Stomach (tissue), 9 donors: ENCODE data around the gene DMTF1. TPM values are rescaled to one million over a fixed set of nuclear protein-coding genes. Genes with fewer than 3 reads are reported as not detected.

Source experiments
- DNase-seq, 2 donors: peaks; one replicate each; pipeline versions ENCODE4 v3.0.0 to v3.0.0-alpha.2; 2013 to 2019
- H3K27ac ChIP-seq, 5 donors: fragments of 200-600 bp in 4 of 5; sonication (generic) in 4 of 5; one replicate each; pipeline ENCODE4 v1.5.1; 2013 to 2019; ENCODE audit warnings: mild to moderate bottlenecking in 1 of 5, moderate library complexity in 1 of 5
- H3K27me3 ChIP-seq, 3 donors: fragments of 200-600 bp; sonication (generic); one replicate each; pipeline ENCODE4 v1.5.1; 2017 to 2019; ENCODE audit warnings: mixed run types in 1 of 3
- H3K36me3 ChIP-seq, 4 donors: fragments of 200-600 bp; sonication (generic); 1 replicate in 3 of 4; 2 replicates in 1 of 4; pipeline ENCODE4 v1.5.1; 2016 to 2019
- H3K4me1 ChIP-seq, 4 donors: fragments of 200-600 bp; sonication (generic); one replicate each; pipeline ENCODE4 v1.5.1; 2016 to 2019
- H3K4me3 ChIP-seq, 4 donors: fragments of 200-600 bp; sonication (generic) in 3 of 4; one replicate each; pipeline ENCODE4 v1.5.1; 2016 to 2019; ENCODE audit warnings: mild to moderate bottlenecking in 1 of 4
- H3K9me3 ChIP-seq, 4 donors: fragments of 200-600 bp; sonication (generic); one replicate each; pipeline ENCODE4 v1.5.1; 2016 to 2019
- CTCF ChIP-seq, 7 experiments: fragments of 450-650 bp in 4 of 7; fragments of 200-600 bp in 3 of 7; sonication (generic) in 3 of 7; IDR thresholded peaks; one replicate each; pipeline ENCODE4 v1.5.1; 2016 to 2019; ENCODE audit warnings: antibody characterized with exemption in 7 of 7, control low read depth in 2 of 7, mild to moderate bottlenecking in 1 of 7
- EP300 ChIP-seq: sonication (generic); formaldehyde crosslinking; IDR thresholded peaks from one replicate; pipeline ENCODE4 v1.6.1; 2017; ENCODE audit warnings: antibody characterized with exemption
- POLR2A ChIP-seq, 4 donors: fragments of 450-650 bp; IDR thresholded peaks; one replicate each; pipeline ENCODE4 v1.6.1; 2016; ENCODE audit warnings: antibody characterized with exemption in 4 of 4, control low read depth in 2 of 4, mild to moderate bottlenecking in 1 of 4, moderate library complexity in 1 of 4
- POLR2AphosphoS5 ChIP-seq, 3 donors: sonication (generic); formaldehyde crosslinking; IDR thresholded peaks; one replicate each; pipeline ENCODE4 v1.6.1; 2016; ENCODE audit warnings: antibody characterized with exemption in 3 of 3
- WGBS, 5 donors: extraction: QIAGEN DNeasy Blood & Tissue Kit in 3 of 5; methylation state at CpG; one replicate each; pipeline versions ENCODE4 v1.1.5 to v1.1.7; 2013 to 2018; 5-methylcytosine and 5-hydroxymethylcytosine counted together
- intact Hi-C: fragments of 100-400 bp; cut with DNase I; formaldehyde crosslinking; loops from one replicate; pipeline ENCODE4 v1.15.1; 2023; ENCODE audit warnings: low total_unique reads
- polyA plus RNA-seq, 3 donors: library from polyadenylated mRNA; stranded (reverse); fragments of 200-250 nt; gene quantifications; one replicate each; pipeline ENCODE4 v1.2.3, GENCODE V29; 2013
- total RNA-seq, 5 donors: library from RNA; depleted of rRNA; stranded (reverse); fragments of >200 nt; gene quantifications; one replicate each; pipeline versions ENCODE4 v1.1.0 to v1.2.3, GENCODE V29; 2014 to 2016
- donor health status: healthy with polysubstance abuse.
- donor health status: Bipolar disorder and iron deficiency.
- donor health status: healthy.

The DMTF1 gene
- total and polyA plus RNA-seq, 8 donors: 10.5 to 233 (median 70.8) TPM

GRCh38 chr7:87220026-87220733, 67.9 kb downstream of the DMTF1 start:
- peak; percentile 87 to 95 for DNase-seq
- intact Hi-C loops: loop anchor here (10.0 kb wide), 1 partner anchor 55 kb away; no protein-coding TSS in a partner anchor
- Histone ChIP-seq H3K27ac (peak overlapping the region; percentile 88 to 94 (median 90)), H3K27me3 (no peaks in the 10 kb centered on the region), H3K4me3 (peak overlapping the region; percentile 71 to 95 (median 86)), H3K9me3 (no peaks in the 10 kb centered on the region), H3K36me3 (no peaks in the 10 kb centered on the region), H3K4me1 (peaks cover 25 to 43% (median 36%) of the 10 kb centered on the region in 4 donors)
- TF ChIP-seq POLR2AphosphoS5 (IDR thresholded peaks at IDR 0.05) (peak; percentile 44 to 91 (median 87)), EP300 (no peak), POLR2A (IDR thresholded peaks at IDR 0.05) (peak in 1 of 4 donors; percentile 75)
- 0 to 1% (median 0%) methylated on average over 26 to 75 of the region's 75 CpGs for WGBS, 5 donors

DNA sequence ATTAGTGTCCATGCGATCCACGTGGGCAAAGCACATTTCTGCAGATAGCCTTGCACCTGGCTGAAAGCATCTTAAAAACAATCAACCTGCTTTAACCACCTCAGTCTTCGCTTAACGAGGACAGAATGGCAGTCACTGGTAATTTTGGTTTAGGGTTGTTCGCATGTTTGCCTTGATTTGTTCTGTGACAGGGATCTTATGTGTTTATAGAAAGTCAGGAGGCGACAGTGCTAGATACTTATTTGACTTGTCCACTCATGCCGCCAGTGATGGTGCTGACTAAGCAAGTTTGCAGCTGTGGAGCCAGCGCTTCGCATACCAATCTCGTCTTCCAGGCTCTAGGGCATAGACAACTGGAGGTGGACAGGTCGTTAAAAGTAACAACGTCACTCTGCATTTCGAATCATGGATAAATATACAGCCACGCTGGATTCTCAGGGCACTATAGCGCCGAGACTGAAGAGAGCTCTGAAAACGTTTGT, 68.5 kb downstream of the DMTF1 start:
- TF ChIP-seq CTCF (IDR thresholded peaks at IDR 0.05) (no peak), EP300 (no peak), POLR2A (IDR thresholded peaks at IDR 0.05) (no peak), POLR2AphosphoS5 (IDR thresholded peaks at IDR 0.05) (no peak)
- Histone ChIP-seq H3K4me3 (peak overlapping the region; percentile 71 to 95 (median 86)), H3K4me1 (peaks cover 25 to 41% (median 36%) of the 10 kb centered on the region in 4 donors), H3K27ac (peak overlapping the region in 4 of 5 donors; percentile 88 to 94 (median 90)), H3K9me3 (no peaks in the 10 kb centered on the region), H3K36me3 (no peaks in the 10 kb centered on the region), H3K27me3 (no peaks in the 10 kb centered on the region)
- intact Hi-C loops: loop anchor here (10.0 kb wide), 1 partner anchor 56 kb away; no protein-coding TSS in a partner anchor
- peak in 1 of 2 donors; percentile 56 for DNase-seq
- 1 to 11% (median 4%) methylated on average over 17 of the region's 17 CpGs for WGBS, 5 donors

GRCh38 chr7:87223666-87224065, 71.4 kb downstream of the DMTF1 start:
- intact Hi-C loops: loop anchor here (10.0 kb wide), 1 partner anchor 59 kb away; no protein-coding TSS in a partner anchor
- Histone ChIP-seq H3K27ac (no peak overlapping the region), H3K4me3 (no peak overlapping the region), H3K9me3 (no peaks in the 10 kb centered on the region), H3K4me1 (peaks cover 9 to 16% (median 15%) of the 10 kb centered on the region in 4 donors), H3K36me3 (no peaks in the 10 kb centered on the region), H3K27me3 (no peaks in the 10 kb centered on the region)
- WGBS, 5 donors: 73 to 82% (median 80%) methylated on average over 1 of the region's 1 CpG
- DNase-seq: no peak
- TF ChIP-seq CTCF (IDR thresholded peaks at IDR 0.05) (no peak), POLR2A (IDR thresholded peaks at IDR 0.05) (no peak), EP300 (no peak), POLR2AphosphoS5 (IDR thresholded peaks at IDR 0.05) (no peak)

GRCh38 chr7:87225696-87226095, 73.4 kb downstream of the DMTF1 start:
- Histone ChIP-seq H3K4me3 (no peak overlapping the region), H3K27me3 (no peaks in the 10 kb centered on the region), H3K4me1 (peaks cover 7 to 8% (median 8%) of the 10 kb centered on the region in 4 donors), H3K36me3 (no peaks in the 10 kb centered on the region), H3K9me3 (no peaks in the 10 kb centered on the region), H3K27ac (no peak overlapping the region)
- WGBS, 5 donors: 54 to 70% (median 62%) methylated on average over 1 of the region's 1 CpG
- DNase-seq: no peak
- TF ChIP-seq CTCF (IDR thresholded peaks at IDR 0.05) (no peak), POLR2A (IDR thresholded peaks at IDR 0.05) (no peak), POLR2AphosphoS5 (IDR thresholded peaks at IDR 0.05) (no peak), EP300 (no peak)
- intact Hi-C loops: loop anchor here (10.0 kb wide), 1 partner anchor 61 kb away; no protein-coding TSS in a partner anchor
